C4-2B (cell line): ENCODE results near the gene AACS.

ENCODE experiments used
- H3K27ac ChIP-seq: fragments of 450-650 bp; 2 replicates; pipeline ENCODE4 v1.5.1; 2017
- CTCF ChIP-seq: fragments of 450-650 bp; conservative IDR thresholded peaks from 2 replicates; pipeline ENCODE4 v1.5.1; 2017; ENCODE audit warnings: mild to moderate bottlenecking
- ZFX ChIP-seq: fragments of 450-650 bp; IDR thresholded peaks from 2 replicates; pipeline ENCODE4 v1.6.1; 2017

AACS gene

DNA sequence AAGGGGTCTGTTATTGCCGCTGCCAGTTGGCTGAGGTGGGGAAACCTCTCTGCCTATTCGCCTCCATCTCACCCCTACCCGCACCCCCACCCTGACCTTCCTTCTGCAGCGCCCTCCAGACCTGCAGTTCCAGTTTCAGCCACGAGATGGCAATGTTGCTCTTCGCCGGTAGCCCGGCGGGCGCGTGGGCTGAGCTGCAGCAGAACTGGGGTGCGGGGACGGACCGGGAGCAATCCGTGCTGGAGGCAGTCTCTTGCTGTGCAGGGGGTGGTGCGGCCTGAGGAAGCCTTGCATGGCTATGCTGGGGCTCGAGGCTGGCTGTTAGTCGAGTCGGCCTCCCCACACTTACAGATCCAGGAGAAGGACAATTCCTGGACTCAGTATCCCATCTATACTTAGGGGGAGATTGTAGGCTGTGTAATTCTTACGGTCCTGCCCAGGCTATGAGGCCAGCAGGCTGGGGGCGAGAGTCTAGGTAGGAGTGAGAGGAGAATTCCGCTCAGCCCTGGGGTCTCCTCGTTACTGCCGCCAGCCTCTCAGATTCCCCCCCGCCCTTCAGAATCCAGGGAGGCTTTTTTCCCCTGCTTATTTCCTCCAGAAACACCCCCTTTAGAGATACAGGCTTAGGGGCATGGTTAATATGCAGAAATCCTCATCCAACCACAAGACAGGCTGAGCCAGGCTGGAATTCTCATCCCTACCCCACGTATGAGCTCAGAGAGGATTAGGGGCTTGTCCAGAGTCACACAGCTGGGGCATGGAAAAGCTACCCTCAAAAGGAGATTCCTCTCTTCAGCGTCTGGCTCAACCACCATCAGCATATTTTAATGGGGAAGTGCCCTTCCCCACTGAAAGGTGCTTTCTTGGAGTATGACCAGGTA lies 118.2 kb downstream of the AACS start:
- TF ChIP-seq ZFX (no peak), CTCF (peak; percentile 96)
- H3K27ac ChIP-seq: no peak overlapping the region

DNA sequence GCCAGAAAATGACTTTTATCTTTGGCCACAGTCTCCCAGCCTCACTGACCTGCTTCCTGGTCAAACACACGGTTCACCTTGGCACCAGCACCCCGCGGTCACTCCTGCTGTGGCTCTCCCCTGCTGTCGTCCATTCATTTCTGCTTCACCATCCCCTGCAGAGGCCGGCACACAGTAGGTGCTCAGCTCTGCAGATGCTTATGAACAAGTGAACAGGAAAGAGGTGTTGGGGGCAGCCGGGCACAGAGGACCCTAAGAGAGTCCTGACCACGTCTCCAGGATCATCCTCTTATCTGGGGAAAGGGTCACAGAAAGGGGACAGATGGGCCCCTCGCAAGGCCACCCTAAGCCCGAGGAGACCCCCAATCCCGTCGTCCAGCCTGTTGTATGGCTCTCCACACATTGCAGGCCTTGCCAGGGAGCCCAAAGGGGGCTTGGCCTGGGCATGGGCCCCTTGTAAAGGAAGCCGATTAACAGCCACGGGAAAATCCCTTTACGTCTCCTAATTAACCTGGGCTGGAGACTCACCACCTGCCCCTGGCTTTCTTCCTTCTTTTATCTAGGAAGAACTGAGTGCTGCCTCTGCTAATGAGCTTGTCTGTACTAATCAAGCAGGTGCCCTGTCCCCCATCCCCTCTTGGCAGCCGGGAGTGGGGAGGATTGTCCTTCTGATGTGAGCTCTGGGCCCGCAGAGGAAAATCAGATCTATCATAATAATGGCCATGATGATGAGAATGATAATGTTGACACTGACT lies 119.2 kb downstream of the AACS start:
- H3K27ac ChIP-seq: no peak overlapping the region
- TF ChIP-seq CTCF (no peak), ZFX (no peak)

- no peak for TF ChIP-seq CTCF
- no peak for TF ChIP-seq ZFX
- H3K27ac ChIP-seq: no peak overlapping the region
Measured at GRCh38 chr12:125185311-125185739, 120.1 kb downstream of the AACS start.

DNA sequence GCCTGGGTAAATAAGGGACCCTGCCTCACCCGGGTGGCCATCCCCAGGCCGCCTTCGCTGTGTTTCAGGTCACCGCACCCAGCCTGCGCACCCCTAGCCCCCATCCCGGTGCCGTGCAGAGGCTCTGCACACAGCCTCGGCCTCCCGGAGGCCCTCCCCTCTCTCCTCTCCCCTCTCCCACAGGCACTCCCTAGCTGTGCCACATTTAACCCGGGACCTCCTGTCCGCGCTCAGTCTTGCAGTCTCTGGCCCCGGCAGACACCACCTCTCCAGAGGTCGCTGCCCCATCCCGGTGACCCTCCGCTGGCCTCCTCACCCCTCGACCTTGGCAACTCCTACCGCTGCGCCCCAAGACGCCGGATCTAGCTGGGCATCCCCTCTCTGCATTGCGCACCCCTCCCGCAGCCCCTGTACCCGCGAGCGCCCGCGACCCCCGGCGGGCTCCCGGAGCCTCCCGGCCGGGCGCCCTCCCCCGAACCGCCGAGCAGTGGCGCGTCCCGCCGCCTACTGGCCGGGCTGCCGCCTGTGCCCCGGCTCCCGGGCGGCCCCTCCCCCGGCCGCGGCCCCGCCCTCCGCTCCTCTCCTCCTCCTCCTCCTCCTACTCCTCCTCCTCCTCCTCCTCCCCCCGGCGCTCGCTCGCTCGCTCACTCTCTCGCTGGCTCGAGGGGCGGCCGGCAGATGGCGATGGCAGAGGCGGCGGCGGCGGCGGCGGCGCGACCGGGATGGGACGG lies 120.7 kb downstream of the AACS start, which contains the start of gene TMEM132B:
TMEM132B (plus strand) TSS at position 647 of the 731 bp plus-strand sequence.
- H3K27ac ChIP-seq: no peak within 1 kb of the TSS
- no peak for TF ChIP-seq ZFX
- TF ChIP-seq CTCF: peak; percentile 79

DNA sequence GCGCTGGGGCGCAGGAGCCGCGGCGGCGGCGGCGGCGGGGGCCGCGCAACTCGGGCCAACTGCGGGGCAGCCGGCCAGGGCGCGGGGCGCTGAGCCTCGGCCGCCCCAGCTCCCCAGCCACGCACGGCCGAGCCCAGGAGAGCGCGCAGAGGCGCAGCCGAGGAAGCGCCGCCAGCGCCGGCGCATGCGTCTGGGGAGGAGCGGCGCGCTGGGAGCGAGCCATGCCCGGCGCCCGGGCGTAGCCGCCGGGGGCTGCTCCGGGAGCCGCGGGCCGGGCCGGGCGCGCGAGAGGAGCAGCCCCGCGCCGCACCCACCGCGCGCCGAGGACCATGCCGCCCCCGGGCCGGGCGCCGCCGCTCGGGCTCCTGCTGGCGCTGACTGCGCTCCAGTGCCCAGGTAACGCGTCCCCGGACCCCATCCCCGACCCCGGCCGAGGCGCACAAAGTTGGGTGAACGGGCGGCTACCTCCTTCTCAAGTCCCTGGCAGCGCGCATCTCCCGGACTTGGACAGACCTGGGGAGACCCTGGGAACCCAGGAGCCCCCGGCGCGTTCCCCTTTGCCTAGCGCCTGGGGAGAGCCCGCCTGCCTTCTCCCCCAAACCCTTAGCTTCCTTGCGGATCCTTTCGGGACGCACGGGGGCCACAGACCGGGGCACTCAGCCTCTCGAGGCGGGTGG lies 121.4 kb downstream of the AACS start:
- no peak for TF ChIP-seq CTCF
- TF ChIP-seq ZFX: no peak
- no peak overlapping the region for H3K27ac ChIP-seq

DNA sequence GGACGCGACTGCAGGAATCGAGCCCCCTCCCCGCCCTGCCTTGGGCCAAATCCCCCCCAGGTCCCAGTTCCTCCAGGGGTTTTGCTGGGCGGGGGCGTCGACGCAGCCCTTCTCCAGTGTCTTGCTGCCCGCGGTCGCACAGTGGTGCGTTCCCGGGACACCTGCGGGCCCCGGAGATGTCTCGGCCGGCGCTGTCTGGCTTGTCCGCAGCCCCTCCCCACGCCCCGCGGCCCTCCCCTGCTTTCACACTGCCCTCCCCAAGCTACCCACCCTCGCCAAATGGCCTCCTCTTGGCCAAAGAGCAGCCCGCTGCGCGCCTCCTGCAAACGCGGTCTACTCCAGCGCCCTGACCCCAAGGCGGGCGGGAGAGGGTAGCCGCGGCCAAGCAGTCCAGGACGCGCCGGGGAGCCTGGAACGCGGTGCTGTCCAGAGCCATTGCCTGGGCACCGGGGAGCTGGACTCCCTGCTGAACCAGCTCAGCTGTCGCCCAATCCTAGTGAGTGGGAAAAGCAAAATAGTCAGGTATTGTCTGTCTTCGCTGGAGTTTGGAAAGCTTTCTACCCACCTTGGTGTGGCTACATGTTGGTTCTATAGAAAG lies 122.0 kb downstream of the AACS start:
- no peak for TF ChIP-seq CTCF
- TF ChIP-seq ZFX: no peak

More for the DNA sequence above, 122.0 kb downstream of the AACS start:
- H3K27ac ChIP-seq: no peak overlapping the region
